ENCODE results near the gene NQO2. TPM values are rescaled to one million over a fixed set of nuclear protein-coding genes. Genes with fewer than 3 reads are reported as not detected.
A peak's percentile ranks its signal among the peaks of the same experiment; 100 is the strongest.
"Not testable (repeated sequence)": the region's sequence is repeated elsewhere in the genome, so short reads cannot be mapped to it uniquely, and the experiment has no call there.

Gene NQO2
- total RNA-seq, 3 donors from 2014 or later = 13.4 to 24.1 (median 23.2) TPM

GRCh38 chr6:2990932-2991506, 8.7 kb upstream of the NQO2 start:
- no peaks in the 10 kb centered on the region for H3K36me3 ChIP-seq (ENCODE audit: low read depth)
- intact Hi-C loops (cut with DNase I, micrococcal nuclease) = no loop called here
- no peak overlapping the region for H3K4me3 ChIP-seq
- TF ChIP-seq CTCF (IDR thresholded peaks at IDR 0.05) = no peak
- no peaks in the 10 kb centered on the region for H3K9me3 ChIP-seq
- ATAC-seq (no peak), DNase-seq (no peak)
- peaks cover 32% of the 10 kb centered on the region for H3K4me1 ChIP-seq (ENCODE audit: low read depth)

- no peaks in the 10 kb centered on the region for H3K9me3 ChIP-seq
- H3K36me3 ChIP-seq (ENCODE audit: low read depth) = no peaks in the 10 kb centered on the region
- peaks cover 18% of the 10 kb centered on the region for H3K4me1 ChIP-seq (ENCODE audit: low read depth)
- DNase-seq (no peak), ATAC-seq (no peak)
- H3K4me3 ChIP-seq = no peak overlapping the region
- intact Hi-C loops (cut with DNase I, micrococcal nuclease) = no loop called here
- TF ChIP-seq CTCF (IDR thresholded peaks at IDR 0.05) = no peak
These were observed 7.2 kb upstream of the NQO2 start for GRCh38 chr6:2992330-2992979.

- intact Hi-C loops (cut with DNase I, micrococcal nuclease) = no loop called here
- no peak for ATAC-seq
- Histone ChIP-seq H3K4me3 (no peak overlapping the region), H3K4me1 (ENCODE audit: low read depth) (peaks cover 13% of the 10 kb centered on the region), H3K36me3 (ENCODE audit: low read depth) (no peaks in the 10 kb centered on the region), H3K9me3 (no peaks in the 10 kb centered on the region)
- TF ChIP-seq CTCF (IDR thresholded peaks at IDR 0.05) = no peak
- no peak for DNase-seq
These were observed 5.9 kb upstream of the NQO2 start for GRCh38 chr6:2993755-2994317.

GRCh38 chr6:2998249-2998997, 1.3 kb upstream of the NQO2 start:
- not testable (repeated sequence) for H3K9me3 ChIP-seq; DNase-seq; H3K4me3 ChIP-seq; H3K36me3 ChIP-seq (ENCODE audit: low read depth)
- peaks cover 15% of the 10 kb centered on the region for H3K4me1 ChIP-seq (ENCODE audit: low read depth)
- TF ChIP-seq CTCF (IDR thresholded peaks at IDR 0.05) = peak; percentile 17
- intact Hi-C loops (cut with DNase I, micrococcal nuclease) = loop anchor here (2.0 to 5.0 kb wide), 2 partner anchors 56 to 59 kb away; no protein-coding TSS in a partner anchor
- ATAC-seq = peak; percentile 74

GRCh38 chr6:2998998-2999617, 586 bp upstream of the NQO2 start:
- DNase-seq (peak in 2 of 3 donors; percentile 70 to 88), ATAC-seq (peak; percentile 64)
- no peak for TF ChIP-seq CTCF (IDR thresholded peaks at IDR 0.05)
- no peaks in the 10 kb centered on the region for H3K9me3 ChIP-seq
- H3K36me3 ChIP-seq (ENCODE audit: low read depth) = no peaks in the 10 kb centered on the region
- peaks cover 15% of the 10 kb centered on the region for H3K4me1 ChIP-seq (ENCODE audit: low read depth)
- H3K4me3 ChIP-seq = no peak overlapping the region
- intact Hi-C loops (cut with DNase I, micrococcal nuclease) = loop anchor here (2.0 to 5.0 kb wide), 2 partner anchors 56 to 58 kb away; no protein-coding TSS in a partner anchor

Measured in mucosa of descending colon (tissue), 3 donors.